ENCODE measurements around the gene ABCA8. TPM values are rescaled to one million over a fixed set of nuclear protein-coding genes. Genes with fewer than 3 reads are reported as not detected.

Gene ABCA8
- total RNA-seq, 1 experiment from 2014 or later: 0.15 TPM

DNA sequence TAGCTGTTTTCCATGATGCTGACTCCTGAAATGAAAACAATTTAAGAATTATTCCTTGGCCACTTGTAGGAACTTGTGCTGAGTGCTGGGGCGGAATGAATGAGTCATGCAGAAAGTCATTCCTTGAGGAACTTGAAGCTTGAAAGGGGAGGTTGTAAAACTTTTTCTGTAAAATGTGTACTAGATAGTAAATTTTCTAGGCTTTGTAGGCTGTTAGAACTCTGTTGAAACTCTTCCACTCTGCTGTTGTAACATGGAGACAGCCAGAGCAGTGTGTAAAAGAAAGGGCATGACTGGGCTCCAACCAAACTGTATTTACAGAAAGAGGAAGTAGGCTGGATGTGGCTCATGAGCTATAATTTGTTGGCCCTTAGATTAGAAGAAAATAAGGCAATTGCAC is 46.1 kb downstream of the ABCA8 start:
- no peaks in the 10 kb centered on the region for H3K36me3 Mint-ChIP-seq
- H3K9me3 Mint-ChIP-seq: peaks cover 8% of the 10 kb centered on the region
- no peaks in the 10 kb centered on the region for H3K27me3 Mint-ChIP-seq (ENCODE audit: low read depth)
- ChIA-PET POLR2A (no interaction called here), CTCF (interaction anchor here (1.8 kb wide), 1 partner anchor 137 kb away, joined by 8 read pairs; no protein-coding TSS in a partner anchor)
- TF ChIP-seq PRDM15 (CRISPR knock-in tag; IDR thresholded peaks at IDR 0.05): no peak
- no peak for TF ChIP-seq ATF3 (CRISPR knock-in tag; conservative IDR thresholded peaks at IDR 0.05)
- TF ChIP-seq PRRX2 (CRISPR knock-in tag; IDR thresholded peaks at IDR 0.05): no peak
- no peak for TF ChIP-seq FOXP1 (CRISPR knock-in tag; IDR thresholded peaks at IDR 0.05; ENCODE audit: borderline replicate concordance)
- no peak for TF ChIP-seq ZBTB21 (CRISPR knock-in tag; IDR thresholded peaks at IDR 0.05; ENCODE audit: borderline replicate concordance)
- no peak for TF ChIP-seq USF1 (CRISPR knock-in tag; IDR thresholded peaks at IDR 0.05)
- no peak for TF ChIP-seq ZBTB43 (CRISPR knock-in tag; IDR thresholded peaks at IDR 0.05)
- TF ChIP-seq NFATC4 (CRISPR knock-in tag; IDR thresholded peaks at IDR 0.05): no peak
- TF ChIP-seq ZNF263 (CRISPR knock-in tag; IDR thresholded peaks at IDR 0.05; ENCODE audit: low read depth): no peak
- TF ChIP-seq SMAD3 (CRISPR knock-in tag; IDR thresholded peaks at IDR 0.05; ENCODE audit: borderline replicate concordance): no peak
- no peak for TF ChIP-seq GRHL2 (CRISPR knock-in tag; IDR thresholded peaks at IDR 0.05; ENCODE audit: insufficient replicate concordance, severe bottlenecking)
- no peak for TF ChIP-seq CTCF (IDR thresholded peaks at IDR 0.05)
- TF ChIP-seq, protein P1, sequence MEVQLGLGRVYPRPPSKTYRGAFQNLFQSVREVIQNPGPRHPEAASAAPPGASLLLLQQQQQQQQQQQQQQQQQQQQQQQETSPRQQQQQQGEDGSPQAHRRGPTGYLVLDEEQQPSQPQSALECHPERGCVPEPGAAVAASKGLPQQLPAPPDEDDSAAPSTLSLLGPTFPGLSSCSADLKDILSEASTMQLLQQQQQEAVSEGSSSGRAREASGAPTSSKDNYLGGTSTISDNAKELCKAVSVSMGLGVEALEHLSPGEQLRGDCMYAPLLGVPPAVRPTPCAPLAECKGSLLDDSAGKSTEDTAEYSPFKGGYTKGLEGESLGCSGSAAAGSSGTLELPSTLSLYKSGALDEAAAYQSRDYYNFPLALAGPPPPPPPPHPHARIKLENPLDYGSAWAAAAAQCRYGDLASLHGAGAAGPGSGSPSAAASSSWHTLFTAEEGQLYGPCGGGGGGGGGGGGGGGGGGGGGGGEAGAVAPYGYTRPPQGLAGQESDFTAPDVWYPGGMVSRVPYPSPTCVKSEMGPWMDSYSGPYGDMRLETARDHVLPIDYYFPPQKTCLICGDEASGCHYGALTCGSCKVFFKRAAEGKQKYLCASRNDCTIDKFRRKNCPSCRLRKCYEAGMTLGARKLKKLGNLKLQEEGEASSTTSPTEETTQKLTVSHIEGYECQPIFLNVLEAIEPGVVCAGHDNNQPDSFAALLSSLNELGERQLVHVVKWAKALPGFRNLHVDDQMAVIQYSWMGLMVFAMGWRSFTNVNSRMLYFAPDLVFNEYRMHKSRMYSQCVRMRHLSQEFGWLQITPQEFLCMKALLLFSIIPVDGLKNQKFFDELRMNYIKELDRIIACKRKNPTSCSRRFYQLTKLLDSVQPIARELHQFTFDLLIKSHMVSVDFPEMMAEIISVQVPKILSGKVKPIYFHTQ (CRISPR knock-in tag; IDR thresholded peaks at IDR 0.05): no peak
- TF ChIP-seq SP1 (CRISPR knock-in tag; conservative IDR thresholded peaks at IDR 0.05): no peak
- TF ChIP-seq, protein P2, sequence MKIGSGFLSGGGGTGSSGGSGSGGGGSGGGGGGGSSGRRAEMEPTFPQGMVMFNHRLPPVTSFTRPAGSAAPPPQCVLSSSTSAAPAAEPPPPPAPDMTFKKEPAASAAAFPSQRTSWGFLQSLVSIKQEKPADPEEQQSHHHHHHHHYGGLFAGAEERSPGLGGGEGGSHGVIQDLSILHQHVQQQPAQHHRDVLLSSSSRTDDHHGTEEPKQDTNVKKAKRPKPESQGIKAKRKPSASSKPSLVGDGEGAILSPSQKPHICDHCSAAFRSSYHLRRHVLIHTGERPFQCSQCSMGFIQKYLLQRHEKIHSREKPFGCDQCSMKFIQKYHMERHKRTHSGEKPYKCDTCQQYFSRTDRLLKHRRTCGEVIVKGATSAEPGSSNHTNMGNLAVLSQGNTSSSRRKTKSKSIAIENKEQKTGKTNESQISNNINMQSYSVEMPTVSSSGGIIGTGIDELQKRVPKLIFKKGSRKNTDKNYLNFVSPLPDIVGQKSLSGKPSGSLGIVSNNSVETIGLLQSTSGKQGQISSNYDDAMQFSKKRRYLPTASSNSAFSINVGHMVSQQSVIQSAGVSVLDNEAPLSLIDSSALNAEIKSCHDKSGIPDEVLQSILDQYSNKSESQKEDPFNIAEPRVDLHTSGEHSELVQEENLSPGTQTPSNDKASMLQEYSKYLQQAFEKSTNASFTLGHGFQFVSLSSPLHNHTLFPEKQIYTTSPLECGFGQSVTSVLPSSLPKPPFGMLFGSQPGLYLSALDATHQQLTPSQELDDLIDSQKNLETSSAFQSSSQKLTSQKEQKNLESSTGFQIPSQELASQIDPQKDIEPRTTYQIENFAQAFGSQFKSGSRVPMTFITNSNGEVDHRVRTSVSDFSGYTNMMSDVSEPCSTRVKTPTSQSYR (CRISPR knock-in tag; IDR thresholded peaks at IDR 0.05): no peak
- TF ChIP-seq NR2C2 (CRISPR knock-in tag; IDR thresholded peaks at IDR 0.05): no peak
- no peak for TF ChIP-seq CREM (CRISPR knock-in tag; IDR thresholded peaks at IDR 0.05)
- no peak for TF ChIP-seq ZNF416 (CRISPR knock-in tag; IDR thresholded peaks at IDR 0.05)
- TF ChIP-seq IRF2 (CRISPR knock-in tag; IDR thresholded peaks at IDR 0.05; ENCODE audit: borderline replicate concordance, low read depth): no peak
- TF ChIP-seq E2F1 (CRISPR knock-in tag; IDR thresholded peaks at IDR 0.05): no peak
- ATAC-seq (no peak), DNase-seq (ENCODE audit: low spot score) (no peak)
- no peak overlapping the region for H3K27ac Mint-ChIP-seq
- no peak overlapping the region for H3K4me3 Mint-ChIP-seq
- H3K4me1 Mint-ChIP-seq: 0 out of 2 replicates have a peak, but pooled peaks cover 2% of the 10 kb centered on the region
